Nephron (organoid): ENCODE measurements around the gene F3.
A peak's percentile ranks its signal among the peaks of the same experiment; 100 is the strongest.

Experiments
- H3K27ac Mint-ChIP-seq, 3 experiments: 2 replicates each; pipeline ENCODE4 v1.8.0; 2020; ENCODE audit warnings: mixed read lengths in 3 of 3, mild to moderate bottlenecking in 2 of 3, moderate library complexity in 1 of 3
- H3K27me3 Mint-ChIP-seq: 2 replicates; pipeline ENCODE4 v1.8.0; 2021; ENCODE audit warnings: low read depth, mild to moderate bottlenecking, moderate library complexity, mixed read lengths
- H3K36me3 Mint-ChIP-seq: 2 replicates; pipeline ENCODE4 v1.8.0; 2020; ENCODE audit warnings: low read depth, mixed read lengths
- H3K4me1 Mint-ChIP-seq: 2 replicates; pipeline ENCODE4 v1.8.0; 2020; ENCODE audit warnings: mixed read lengths
- H3K4me3 Mint-ChIP-seq, 3 experiments: 2 replicates each; pipeline ENCODE4 v1.8.0; 2020; ENCODE audit warnings: mild to moderate bottlenecking in 3 of 3, mixed read lengths in 3 of 3, moderate library complexity in 2 of 3
- H3K9me3 Mint-ChIP-seq: 2 replicates; pipeline ENCODE4 v1.8.0; 2020; ENCODE audit warnings: mixed read lengths
- CTCF ChIP-seq, 3 experiments: fragments of 200-600 bp; sonication (generic); IDR thresholded peaks; one replicate each; pipeline ENCODE4 v1.5.0; 2021; ENCODE audit warnings: antibody characterized with exemption in 3 of 3; ENCODE audit not compliant: unreplicated experiment in 3 of 3

F3 gene

GRCh38 chr1:94528299-94528698 is 13.3 kb downstream of the F3 start:
- no peak for TF ChIP-seq CTCF (IDR thresholded peaks at IDR 0.05; ENCODE audit: unreplicated experiment in 3 of 3)
- peak overlapping the region in 1 of 3 experiments; percentile 8 for H3K27ac Mint-ChIP-seq
- peaks cover 6% of the 10 kb centered on the region for H3K27me3 Mint-ChIP-seq
- H3K4me1 Mint-ChIP-seq, result peaks cover 15% of the 10 kb centered on the region
- no peaks in the 10 kb centered on the region for H3K9me3 Mint-ChIP-seq
- H3K36me3 Mint-ChIP-seq, result peaks cover 36% of the 10 kb centered on the region
- no peak overlapping the region for H3K4me3 Mint-ChIP-seq

GRCh38 chr1:94527447-94528031 is 14.0 kb downstream of the F3 start:
- Mint-ChIP-seq H3K36me3 (peaks cover 28% of the 10 kb centered on the region), H3K27ac (peak overlapping the region; percentile 42 to 79 (median 67)), H3K9me3 (no peaks in the 10 kb centered on the region), H3K4me1 (peaks cover 13% of the 10 kb centered on the region), H3K27me3 (peaks cover 6% of the 10 kb centered on the region), H3K4me3 (no peak overlapping the region)
- no peak for TF ChIP-seq CTCF (IDR thresholded peaks at IDR 0.05; ENCODE audit: unreplicated experiment in 3 of 3)

GRCh38 chr1:94526152-94526980 is 15.2 kb downstream of the F3 start:
- Mint-ChIP-seq H3K27me3 (peaks cover 3% of the 10 kb centered on the region), H3K9me3 (no peaks in the 10 kb centered on the region), H3K27ac (peak overlapping the region in 2 of 3 experiments; percentile 9 to 22), H3K4me1 (peaks cover 4% of the 10 kb centered on the region), H3K4me3 (no peak overlapping the region), H3K36me3 (peaks cover 17% of the 10 kb centered on the region)
- no peak for TF ChIP-seq CTCF (IDR thresholded peaks at IDR 0.05; ENCODE audit: unreplicated experiment in 3 of 3)

GRCh38 chr1:94524531-94524930 is 17.0 kb downstream of the F3 start:
- Mint-ChIP-seq H3K27ac (no peak overlapping the region), H3K4me1 (peaks cover 4% of the 10 kb centered on the region), H3K4me3 (no peak overlapping the region), H3K36me3 (peaks cover 6% of the 10 kb centered on the region), H3K9me3 (no peaks in the 10 kb centered on the region), H3K27me3 (peaks cover 3% of the 10 kb centered on the region)
- no peak for TF ChIP-seq CTCF (IDR thresholded peaks at IDR 0.05; ENCODE audit: unreplicated experiment in 3 of 3)

GRCh38 chr1:94522304-94522703 is 19.3 kb downstream of the F3 start:
- Mint-ChIP-seq H3K36me3 (no peaks in the 10 kb centered on the region), H3K9me3 (no peaks in the 10 kb centered on the region), H3K27me3 (peaks cover 3% of the 10 kb centered on the region), H3K27ac (no peak overlapping the region), H3K4me3 (no peak overlapping the region), H3K4me1 (no peaks in the 10 kb centered on the region)
- TF ChIP-seq CTCF (IDR thresholded peaks at IDR 0.05; ENCODE audit: unreplicated experiment in 3 of 3), result peak; percentile 50 to 65 (median 53)
